T-cell (primary cell): ENCODE measurements around the gene PLCE1. TPM values are rescaled to one million over a fixed set of nuclear protein-coding genes. Genes with fewer than 3 reads are reported as not detected.
"Not testable (repeated sequence)": the region's sequence is repeated elsewhere in the genome, so short reads cannot be mapped to it uniquely, and the experiment has no call there.

Source experiments
- ATAC-seq, 4 experiments: fragments of 200-7000 bp in 3 of 4; fragments of 150-1000 bp in 1 of 4; cut with Tn5 transposase; replicated peaks in 1 of 4; 1 replicate in 3 of 4; 2 replicates in 1 of 4; pipeline ENCODE4 v1.10.0; 2021; ENCODE audit warnings: moderate library complexity in 3 of 4, mild to moderate bottlenecking in 2 of 4, moderate number of reproducible peaks in 1 of 4
- CTCF ChIA-PET, 2 donors: fragments of 300-600 bp; sonication (Branson Sonifier 250); formaldehyde crosslinking; loops; one replicate each; lab custom pipeline; 2022; ENCODE audit warnings: antibody characterized with exemption in 2 of 2; lab: Charles Lee
- POLR2A ChIA-PET, 2 donors: fragments of 300-600 bp; sonication (Branson Sonifier 250); formaldehyde crosslinking; loops; one replicate each; lab custom pipeline; 2022; ENCODE audit warnings: antibody characterized with exemption in 2 of 2; lab: Charles Lee
- DNase-seq, 35 experiments: peaks; one replicate each; pipeline versions ENCODE4 v3.0.0 to v3.0.0-alpha.2; 2013 to 2023
- H3K27ac ChIP-seq: one replicate; pipeline ENCODE4 v1.5.1; 2013; ENCODE audit warnings: low read length
- H3K27me3 ChIP-seq, 2 experiments: replicated peaks in 1 of 2; 1 replicate in 1 of 2; 2 replicates in 1 of 2; pipeline versions ENCODE4 v1.6.1 to v1.7.0; 2013; ENCODE audit warnings: low read length in 1 of 2, mixed read lengths in 1 of 2; ENCODE audit not compliant: control insufficient read depth in 2 of 2, insufficient read depth in 2 of 2; ENCODE audit errors: extremely low read depth in 1 of 2
- H3K36me3 ChIP-seq, 2 donors: 1 replicate in 1 of 2; 2 replicates in 1 of 2; pipeline versions ENCODE4 v1.6.1 to v1.7.0; 2013; ENCODE audit warnings: low read length in 1 of 2; ENCODE audit not compliant: control insufficient read depth in 2 of 2, insufficient read depth in 1 of 2; ENCODE audit errors: extremely low read depth in 1 of 2
- H3K4me1 ChIP-seq, 2 experiments: 1 replicate in 1 of 2; 2 replicates in 1 of 2; pipeline versions ENCODE4 v1.6.1 to v1.7.0; 2013; ENCODE audit warnings: low read length in 2 of 2, mixed read lengths in 1 of 2; ENCODE audit not compliant: insufficient read depth in 2 of 2, control insufficient read depth in 1 of 2; ENCODE audit errors: extremely low read depth in 1 of 2
- H3K4me3 ChIP-seq, 2 donors: 1 replicate in 1 of 2; 2 replicates in 1 of 2; pipeline versions ENCODE4 v1.5.1 to v1.7.0; 2013; ENCODE audit warnings: mild to moderate bottlenecking in 2 of 2, low read length in 1 of 2, moderate library complexity in 1 of 2; ENCODE audit not compliant: control insufficient read depth in 1 of 2; ENCODE audit errors: extremely low read depth in 1 of 2
- H3K9me3 ChIP-seq: 2 replicates; pipeline ENCODE4 v1.7.0; 2013
- H3K27ac Mint-ChIP-seq, 2 donors: one replicate each; pipeline ENCODE4 v1.8.0; 2020 to 2021; ENCODE audit warnings: mild to moderate bottlenecking in 2 of 2, mixed read lengths in 2 of 2
- H3K27me3 Mint-ChIP-seq, 2 donors: one replicate each; pipeline ENCODE4 v1.8.0; 2021 to 2022; ENCODE audit warnings: mixed read lengths in 2 of 2
- H3K36me3 Mint-ChIP-seq: one replicate; pipeline ENCODE4 v1.8.0; 2021; ENCODE audit warnings: mixed read lengths
- H3K4me1 Mint-ChIP-seq, 3 donors: one replicate each; pipeline ENCODE4 v1.8.0; 2020 to 2022; ENCODE audit warnings: mixed read lengths in 3 of 3, mild to moderate bottlenecking in 1 of 3
- H3K4me3 Mint-ChIP-seq, 3 donors: one replicate each; pipeline ENCODE4 v1.8.0; 2020 to 2022; ENCODE audit warnings: mild to moderate bottlenecking in 3 of 3, mixed read lengths in 3 of 3, moderate library complexity in 3 of 3
- H3K9me3 Mint-ChIP-seq, 3 donors: one replicate each; pipeline ENCODE4 v1.8.0; 2020 to 2022; ENCODE audit warnings: mixed read lengths in 3 of 3
- WGBS: methylation state at CpG from one replicate; pipeline ENCODE4 v1.1.5; 2013; ENCODE audit warnings: missing lambda C conversion rate; ENCODE audit not compliant: insufficient coverage; 5-methylcytosine and 5-hydroxymethylcytosine counted together
- total RNA-seq, 35 experiments: library from RNA in 6 of 35; stranded (reverse) in 6 of 35; fragments of 120-200 nt in 1 of 35; gene quantifications; one replicate each; pipeline versions ENCODE4 v1.2.1 to v1.2.4 and lab custom pipeline; 2013 to 2026

Gene PLCE1
- total RNA-seq, 5 donors from 2014 or later (not counting 1 experiment from before 2014, with no cell fraction given) = 0.03 to 0.06 (median 0.03) TPM; not detected in 2

DNA sequence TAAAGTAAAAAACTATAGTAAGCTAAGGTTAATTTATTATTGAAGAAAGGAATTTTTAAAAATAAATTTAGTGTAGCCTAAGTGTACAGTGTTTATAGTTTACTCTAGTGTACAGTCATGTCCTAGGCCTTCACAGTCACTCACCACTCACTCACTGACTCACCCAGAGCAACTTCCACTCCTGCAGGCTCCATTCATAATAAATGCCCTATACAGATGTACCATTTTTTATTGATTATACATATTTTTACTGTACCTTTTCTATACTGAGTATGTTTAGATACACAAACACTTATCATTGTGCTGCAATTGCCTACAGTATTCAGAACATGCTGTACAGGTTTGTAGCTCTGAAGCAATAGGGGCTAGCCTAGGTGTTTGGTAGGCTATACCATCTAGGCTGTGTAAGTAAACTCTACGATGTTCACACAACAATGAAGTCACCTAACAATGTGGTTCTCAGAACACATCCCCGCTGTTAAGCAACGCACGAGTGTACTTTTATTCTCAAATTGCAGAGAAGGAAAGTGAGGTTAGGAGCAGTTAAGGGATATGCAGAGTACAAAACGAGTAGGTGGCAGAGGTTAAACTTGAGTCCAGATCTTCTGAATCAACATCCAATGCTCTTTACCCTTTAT is 38.9 kb upstream of the PLCE1 start:
- Mint-ChIP-seq H3K27ac (no peak overlapping the region), H3K36me3 (peaks cover 16% of the 10 kb centered on the region), H3K9me3 (no peaks in the 10 kb centered on the region), H3K27me3 (no peaks in the 10 kb centered on the region), H3K4me1 (no peaks in the 10 kb centered on the region), H3K4me3 (no peak overlapping the region)
- DNase-seq (no peak), ATAC-seq (no peak)
- ChIA-PET POLR2A (interaction anchor here in 1 of 2 donors (0.6 kb wide), 1 partner anchor 970 kb away, joined by 3 read pairs; no protein-coding TSS in a partner anchor), CTCF (no interaction called here)
- H3K27ac ChIP-seq = no peak overlapping the region
- H3K9me3 ChIP-seq = peaks cover 2% of the 10 kb centered on the region
- WGBS = no CpG with 5 or more reads among the region's 5 CpGs
- no peaks in the 10 kb centered on the region for H3K4me1 ChIP-seq
- H3K27me3 ChIP-seq = no peaks in the 10 kb centered on the region
- no peak overlapping the region for H3K4me3 ChIP-seq
- H3K36me3 ChIP-seq = no peaks in the 10 kb centered on the region

DNA sequence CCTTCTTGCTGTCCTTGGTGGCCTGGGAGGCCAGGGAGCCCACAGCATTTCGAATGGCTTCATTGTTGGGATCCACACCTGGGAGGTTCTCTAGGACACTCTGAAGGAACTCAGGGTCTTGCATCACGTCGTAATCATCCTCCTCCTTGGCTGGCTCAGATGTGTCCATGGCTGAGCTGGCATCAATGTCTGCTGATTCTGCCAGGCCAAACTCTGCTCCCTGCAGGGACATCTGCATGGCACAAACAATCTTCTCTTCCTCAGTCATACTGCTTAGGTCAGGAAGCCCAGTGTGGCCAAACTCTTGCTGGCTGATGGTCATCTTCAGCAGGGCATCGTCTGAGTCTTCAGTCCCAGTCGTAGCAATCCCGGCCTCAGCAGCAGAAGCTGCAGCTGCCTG is 34.9 kb upstream of the PLCE1 start:
- DNase-seq = no peak
- Mint-ChIP-seq H3K36me3 (peaks cover 12% of the 10 kb centered on the region), H3K4me1 (no peaks in the 10 kb centered on the region), H3K9me3 (no peaks in the 10 kb centered on the region), H3K4me3 (no peak overlapping the region), H3K27me3 (no peaks in the 10 kb centered on the region), H3K27ac (no peak overlapping the region)
- Histone ChIP-seq H3K27me3 (no peaks in the 10 kb centered on the region), H3K36me3 (no peaks in the 10 kb centered on the region), H3K27ac (no peak overlapping the region), H3K4me1 (no peaks in the 10 kb centered on the region), H3K4me3 (no peak overlapping the region), H3K9me3 (no peaks in the 10 kb centered on the region)
- POLR2A ChIA-PET = no interaction called here
- CTCF ChIA-PET = no interaction called here
- ATAC-seq = no peak
- 86% methylated on average over 6 of the region's 6 CpGs for WGBS

DNA sequence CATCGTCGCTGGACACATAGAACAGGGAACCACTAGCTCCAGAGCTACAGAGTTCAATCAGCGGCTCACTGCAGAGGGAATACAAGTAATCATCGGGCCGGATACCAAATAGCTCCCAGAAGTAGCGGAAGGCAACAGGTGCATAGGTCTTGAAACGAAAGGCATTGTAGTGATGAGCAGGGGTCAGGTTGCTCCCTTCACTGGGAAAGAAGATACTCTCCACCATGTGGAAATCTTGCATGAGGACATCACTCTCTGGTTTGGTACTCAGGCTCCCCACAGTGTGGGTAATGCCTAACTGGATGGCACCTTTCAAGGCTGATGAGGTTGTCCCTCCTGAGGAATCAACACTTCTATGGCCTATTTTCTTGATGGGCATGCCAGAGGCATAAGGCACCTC is 32.7 kb upstream of the PLCE1 start:
- WGBS = 100% methylated on average over 5 of the region's 7 CpGs
- H3K27ac Mint-ChIP-seq, DNase-seq, H3K4me1 ChIP-seq, H3K36me3 ChIP-seq, ATAC-seq, H3K9me3 Mint-ChIP-seq, CTCF ChIA-PET, H3K4me3 ChIP-seq, H3K4me3 Mint-ChIP-seq, H3K27me3 ChIP-seq, H3K9me3 ChIP-seq, POLR2A ChIA-PET, H3K4me1 Mint-ChIP-seq, H3K27me3 Mint-ChIP-seq, H3K27ac ChIP-seq: not testable (repeated sequence)
- peaks cover 12% of the 10 kb centered on the region for H3K36me3 Mint-ChIP-seq

DNA sequence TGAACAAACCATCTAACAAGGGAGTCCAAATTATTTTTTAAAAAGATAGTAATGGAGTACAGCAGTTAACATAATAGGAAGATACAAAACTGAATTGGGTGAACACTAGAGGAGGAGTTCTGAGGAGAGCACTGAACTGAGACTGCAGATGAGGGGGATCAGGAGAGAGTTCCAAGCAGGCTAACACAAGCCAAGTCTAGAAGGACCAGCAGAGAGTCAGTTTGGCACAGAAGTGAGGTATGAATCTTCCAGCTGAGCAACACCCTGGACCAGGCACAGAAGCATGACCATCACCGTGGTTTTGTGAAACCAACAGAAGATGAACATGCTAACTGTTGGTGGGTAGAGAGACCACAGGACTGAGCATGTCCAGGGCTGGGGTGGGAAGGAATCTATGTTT is 30.8 kb upstream of the PLCE1 start:
- no peaks in the 10 kb centered on the region for H3K4me1 Mint-ChIP-seq
- ChIA-PET CTCF (no interaction called here), POLR2A (no interaction called here)
- H3K9me3 ChIP-seq = no peaks in the 10 kb centered on the region
- no peak overlapping the region for H3K4me3 Mint-ChIP-seq
- H3K27ac Mint-ChIP-seq = no peak overlapping the region
- no peaks in the 10 kb centered on the region for H3K27me3 ChIP-seq
- H3K27me3 Mint-ChIP-seq = no peaks in the 10 kb centered on the region
- H3K36me3 Mint-ChIP-seq = peaks cover 12% of the 10 kb centered on the region
- WGBS = no CpG with 5 or more reads among the region's 1 CpG
- H3K36me3 ChIP-seq = no peaks in the 10 kb centered on the region
- no peaks in the 10 kb centered on the region for H3K9me3 Mint-ChIP-seq
- no peak overlapping the region for H3K4me3 ChIP-seq
- no peak for ATAC-seq
- no peak overlapping the region for H3K27ac ChIP-seq
- H3K4me1 ChIP-seq = no peaks in the 10 kb centered on the region
- DNase-seq = no peak

DNA sequence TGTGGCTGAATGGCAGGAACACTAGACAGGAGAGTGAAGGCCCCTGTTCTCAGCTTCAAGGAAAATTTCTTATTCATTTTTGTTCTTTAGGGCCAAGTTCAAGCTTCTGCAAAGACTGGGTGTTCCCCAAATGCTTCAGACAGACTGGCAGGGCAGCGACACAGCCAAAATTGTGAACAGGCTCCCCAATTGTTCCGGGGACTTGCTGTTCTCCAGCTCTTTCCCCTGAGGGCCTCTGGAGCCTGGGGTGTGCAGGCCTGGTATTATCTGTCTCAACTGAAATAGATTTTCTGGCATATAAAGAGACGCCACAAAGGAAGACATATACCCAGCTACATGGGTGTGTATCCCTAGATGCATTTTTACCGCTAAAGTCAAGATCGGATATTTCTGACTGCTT is 30.3 kb upstream of the PLCE1 start:
- Mint-ChIP-seq H3K4me3 (no peak overlapping the region), H3K27ac (no peak overlapping the region), H3K9me3 (no peaks in the 10 kb centered on the region), H3K27me3 (no peaks in the 10 kb centered on the region), H3K36me3 (peaks cover 12% of the 10 kb centered on the region), H3K4me1 (no peaks in the 10 kb centered on the region)
- POLR2A ChIA-PET = no interaction called here
- 93% methylated on average over 3 of the region's 5 CpGs for WGBS
- Histone ChIP-seq H3K9me3 (no peaks in the 10 kb centered on the region), H3K4me3 (no peak overlapping the region), H3K27ac (no peak overlapping the region), H3K36me3 (no peaks in the 10 kb centered on the region), H3K27me3 (no peaks in the 10 kb centered on the region), H3K4me1 (no peaks in the 10 kb centered on the region)
- CTCF ChIA-PET = no interaction called here
- no peak for ATAC-seq
- no peak for DNase-seq

DNA sequence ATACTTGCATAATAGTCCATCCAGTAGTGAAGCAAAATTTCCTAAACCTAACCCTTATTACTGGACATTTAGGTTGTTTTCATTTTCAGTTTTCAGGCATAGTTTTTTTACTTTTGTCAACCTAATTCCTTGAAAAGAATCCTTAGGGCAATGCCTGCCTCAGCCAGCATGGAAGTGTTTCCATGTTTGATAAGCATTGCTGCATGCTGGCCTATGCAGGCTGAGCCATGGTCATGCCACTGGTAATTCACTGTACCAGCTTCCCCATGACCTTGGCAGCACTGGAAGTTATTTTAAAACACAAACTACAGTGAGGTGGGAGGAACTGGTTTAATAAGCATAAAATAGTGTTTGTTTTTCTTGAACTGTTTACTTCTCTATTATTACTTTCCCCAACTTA is 27.8 kb upstream of the PLCE1 start:
- DNase-seq (no peak), ATAC-seq (no peak)
- Histone ChIP-seq H3K36me3 (no peaks in the 10 kb centered on the region), H3K27me3 (no peaks in the 10 kb centered on the region), H3K4me3 (no peak overlapping the region), H3K27ac (no peak overlapping the region), H3K4me1 (no peaks in the 10 kb centered on the region), H3K9me3 (no peaks in the 10 kb centered on the region)
- Mint-ChIP-seq H3K36me3 (no peaks in the 10 kb centered on the region), H3K4me3 (no peak overlapping the region), H3K27me3 (no peaks in the 10 kb centered on the region), H3K4me1 (no peaks in the 10 kb centered on the region), H3K27ac (no peak overlapping the region), H3K9me3 (no peaks in the 10 kb centered on the region)
- POLR2A ChIA-PET = no interaction called here
- CTCF ChIA-PET = no interaction called here

DNA sequence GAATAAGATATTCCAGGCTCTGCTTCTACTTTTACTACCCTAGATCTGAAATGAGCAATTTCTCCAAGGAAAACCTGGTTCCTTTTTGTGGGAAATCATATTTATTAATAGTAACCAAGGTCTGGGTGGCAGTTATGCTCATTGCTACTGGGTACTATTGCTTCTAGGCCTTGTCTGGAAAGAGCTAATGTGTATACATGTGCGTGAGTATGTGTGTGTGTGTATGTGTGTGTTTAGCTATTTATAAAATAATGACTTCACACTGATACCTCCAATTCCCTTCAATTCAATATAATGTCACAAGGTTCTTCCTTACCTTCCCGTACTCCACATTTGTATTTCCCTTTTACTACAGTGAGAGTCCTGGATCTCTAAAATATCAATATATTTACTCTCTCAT is 26.0 kb upstream of the PLCE1 start:
- ATAC-seq = no peak
- Histone ChIP-seq H3K9me3 (no peaks in the 10 kb centered on the region), H3K4me3 (no peak overlapping the region), H3K4me1 (no peaks in the 10 kb centered on the region), H3K36me3 (no peaks in the 10 kb centered on the region), H3K27ac (no peak overlapping the region), H3K27me3 (no peaks in the 10 kb centered on the region)
- no peaks in the 10 kb centered on the region for H3K4me1 Mint-ChIP-seq
- no peak overlapping the region for H3K4me3 Mint-ChIP-seq
- ChIA-PET CTCF (no interaction called here), POLR2A (no interaction called here)
- WGBS = no CpG with 5 or more reads among the region's 2 CpGs
- H3K9me3 Mint-ChIP-seq = peaks cover 0 to 3% (median 0%) of the 10 kb centered on the region in 3 donors
- H3K27ac Mint-ChIP-seq = no peak overlapping the region
- DNase-seq = no peak
- no peaks in the 10 kb centered on the region for H3K36me3 Mint-ChIP-seq
- no peaks in the 10 kb centered on the region for H3K27me3 Mint-ChIP-seq
